ENCODE results near the gene KCNMA1. TPM values are rescaled to one million over a fixed set of nuclear protein-coding genes. Genes with fewer than 3 reads are reported as not detected.

The KCNMA1 gene
- total RNA-seq, 1 donor from 2014 or later = 0.51 TPM

- no peak for DNase-seq (ENCODE audit: low read depth in 2 of 2)
Measured at GRCh38 chr10:77510695-77511094, 126.9 kb downstream of the KCNMA1 start.

DNA sequence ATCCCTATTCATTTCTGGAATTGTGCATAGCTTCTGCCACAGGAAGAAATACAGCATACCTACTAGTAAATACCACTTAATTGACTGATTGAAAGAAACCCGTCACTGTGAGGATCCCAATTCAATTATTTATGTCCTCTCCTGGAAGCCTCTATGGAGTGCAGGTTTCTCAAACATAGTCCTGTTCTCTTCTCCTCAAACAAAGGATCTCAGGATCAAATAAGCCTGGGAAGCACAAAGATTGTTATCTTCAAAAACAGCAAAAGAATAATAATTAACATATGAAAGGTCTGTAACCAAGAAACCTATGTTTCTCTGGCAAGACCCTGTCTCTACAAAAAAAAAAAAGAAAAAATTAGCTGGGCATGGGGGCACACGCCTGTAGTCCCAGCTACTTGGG lies 127.3 kb downstream of the KCNMA1 start:
- DNase-seq (ENCODE audit: low read depth in 2 of 2) = no peak

DNA sequence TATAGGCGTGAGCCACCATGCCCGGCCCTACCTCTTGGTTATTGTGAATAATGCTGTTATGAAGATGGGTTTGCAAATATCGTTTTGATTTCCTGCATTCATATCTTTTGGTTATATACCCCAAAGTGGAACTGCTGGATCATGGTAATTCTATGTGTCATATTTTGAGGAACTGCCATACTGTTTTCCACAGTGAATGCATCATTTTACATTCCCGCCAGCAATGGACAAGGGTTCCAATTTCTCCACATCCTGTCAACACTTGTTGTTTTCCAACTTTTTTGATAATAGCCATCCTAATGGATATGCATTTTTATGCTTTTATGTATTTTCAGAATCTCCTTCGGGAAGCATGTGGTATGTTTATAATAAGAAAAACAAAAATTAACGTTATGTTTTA lies 128.2 kb downstream of the KCNMA1 start:
- no peak for DNase-seq (ENCODE audit: low read depth in 2 of 2)

DNA sequence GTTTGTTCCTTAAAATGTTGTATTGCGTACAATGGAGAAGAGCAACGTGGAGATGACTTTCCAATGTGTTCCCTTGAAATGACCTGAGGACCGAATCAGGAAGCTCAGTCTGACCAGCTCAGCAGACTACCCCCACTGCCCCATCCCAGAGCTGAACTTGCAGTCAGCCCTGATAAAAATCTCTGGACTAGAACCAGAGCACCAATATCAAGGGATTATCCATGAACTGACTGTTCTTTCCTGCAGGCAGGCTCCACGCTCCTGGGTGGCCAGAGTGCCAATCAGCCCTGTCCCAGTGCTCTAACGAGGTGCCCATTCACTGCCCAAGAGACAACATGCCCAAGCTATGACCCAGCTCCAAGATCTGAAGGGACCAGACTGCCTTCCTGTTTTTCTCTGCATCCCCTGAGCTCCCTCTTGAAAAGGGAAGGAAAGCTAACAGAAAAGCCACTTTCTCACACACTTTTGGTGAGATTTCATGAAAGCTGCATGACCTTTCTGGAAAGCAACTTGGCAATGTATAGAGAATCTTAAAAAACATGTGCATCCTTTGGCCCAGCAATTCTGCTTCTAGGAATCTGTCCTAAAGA lies 130.2 kb downstream of the KCNMA1 start:
- DNase-seq (ENCODE audit: low read depth in 2 of 2) = no peak

- no peak for DNase-seq (ENCODE audit: low read depth in 2 of 2)
Measured at GRCh38 chr10:77506517-77507200, 130.9 kb downstream of the KCNMA1 start.

DNA sequence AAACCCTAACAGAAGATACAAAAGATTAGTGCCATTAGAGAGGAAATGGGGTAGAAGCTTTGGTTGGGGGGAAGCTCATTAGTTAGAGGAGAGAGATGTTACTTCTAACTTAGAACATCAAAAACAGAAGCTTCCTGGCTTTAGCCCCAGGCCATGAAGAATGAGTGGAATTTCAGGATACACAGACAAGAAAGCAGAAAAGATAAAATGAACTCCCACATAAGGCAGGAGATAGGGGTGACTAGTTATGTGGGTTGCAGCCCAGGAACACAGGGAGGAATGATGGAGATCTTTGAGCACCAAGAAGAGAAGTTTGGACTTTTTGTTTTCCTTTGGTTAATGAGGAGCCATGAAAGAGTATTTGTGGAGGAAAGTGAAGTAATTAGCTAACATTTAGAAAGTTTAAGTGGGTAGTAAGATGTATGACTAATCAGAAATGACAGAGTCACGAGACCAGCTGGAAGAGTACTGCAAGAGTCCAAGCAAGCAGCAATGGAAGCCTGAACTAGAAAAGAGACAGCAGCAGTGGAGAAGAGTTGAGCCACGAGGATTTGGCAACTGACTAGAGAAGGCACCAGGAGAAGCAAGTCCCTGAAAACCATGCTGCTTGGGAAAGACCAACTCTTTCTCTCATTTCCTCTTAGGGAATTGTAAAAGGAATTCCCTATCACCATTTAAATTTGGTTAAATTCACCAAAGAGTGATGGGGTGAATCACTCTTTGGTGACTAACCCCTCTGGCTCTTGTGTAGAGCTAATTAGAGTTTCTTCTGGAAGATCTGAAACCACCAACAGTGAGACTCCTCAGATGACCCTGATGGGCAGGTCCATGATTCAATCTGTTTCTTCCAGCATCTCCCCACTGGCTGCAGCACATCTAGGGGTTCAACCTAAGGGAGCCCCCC lies 131.9 kb downstream of the KCNMA1 start:
- no peak for DNase-seq (ENCODE audit: low read depth in 2 of 2)

- no peak for DNase-seq (ENCODE audit: low read depth in 2 of 2)
Measured at GRCh38 chr10:77504873-77505257, 132.7 kb downstream of the KCNMA1 start.

- no peak for DNase-seq (ENCODE audit: low read depth in 2 of 2)
Measured at GRCh38 chr10:77504196-77504872, 133.3 kb downstream of the KCNMA1 start.

DNA sequence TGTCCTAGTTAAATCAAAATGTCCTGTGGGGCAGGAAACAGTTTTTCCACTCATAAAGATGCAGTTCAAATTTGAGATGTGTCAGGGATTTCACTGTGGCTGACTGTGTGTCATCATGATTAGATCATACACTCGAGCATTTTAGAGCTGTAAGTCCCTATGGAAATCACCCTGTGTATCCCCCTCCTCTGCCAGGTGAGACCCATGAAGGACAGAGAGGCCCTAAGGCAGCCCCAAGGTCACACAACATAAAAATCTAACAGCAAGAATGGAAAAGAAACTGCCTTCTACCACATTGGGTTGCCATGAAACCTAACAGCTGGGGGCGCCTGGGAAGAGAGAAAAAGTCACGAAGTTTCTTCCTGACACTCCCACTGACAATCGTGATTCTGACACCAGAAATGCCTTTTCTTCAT lies 135.8 kb downstream of the KCNMA1 start:
- no peak for DNase-seq (ENCODE audit: low read depth in 2 of 2)

DNA sequence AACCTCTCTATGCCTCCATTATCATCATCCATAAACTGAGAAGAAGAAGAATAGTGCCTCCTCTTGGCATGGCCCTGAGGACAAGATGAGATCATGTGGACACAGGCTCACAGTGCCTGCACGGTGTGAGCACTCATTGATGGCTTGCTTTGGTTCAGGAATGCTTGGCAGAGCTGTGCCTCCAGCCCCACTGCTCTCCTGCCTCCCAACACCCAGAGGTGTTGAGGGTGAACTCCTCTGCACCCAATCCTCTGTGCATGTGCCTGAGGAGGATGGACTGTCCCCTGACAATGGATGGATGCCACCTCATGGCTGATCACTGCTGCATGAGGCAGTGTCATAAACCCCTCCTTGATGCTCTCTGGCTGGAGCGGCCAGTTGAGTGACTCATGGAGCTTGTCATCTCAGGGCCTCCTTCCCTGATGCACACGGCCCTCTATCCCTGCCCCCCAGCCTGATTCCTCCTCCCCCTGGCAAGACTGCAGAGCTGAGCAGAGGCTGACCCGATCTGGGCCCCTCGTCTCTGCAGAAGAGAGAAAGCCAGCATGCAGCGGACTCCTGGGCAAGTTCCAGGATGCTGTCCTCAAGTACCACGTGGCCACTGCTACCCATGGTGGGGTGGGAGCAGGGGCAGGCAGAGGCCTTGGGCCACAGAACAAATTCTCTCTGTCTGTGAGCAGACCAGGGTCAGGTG lies 136.3 kb downstream of the KCNMA1 start:
- peak in 1 of 2 donors; percentile 8 for DNase-seq (ENCODE audit: low read depth in 2 of 2)

- no peak for DNase-seq (ENCODE audit: low read depth in 2 of 2)
Measured at GRCh38 chr10:77500754-77501151, 136.9 kb downstream of the KCNMA1 start.

DNA sequence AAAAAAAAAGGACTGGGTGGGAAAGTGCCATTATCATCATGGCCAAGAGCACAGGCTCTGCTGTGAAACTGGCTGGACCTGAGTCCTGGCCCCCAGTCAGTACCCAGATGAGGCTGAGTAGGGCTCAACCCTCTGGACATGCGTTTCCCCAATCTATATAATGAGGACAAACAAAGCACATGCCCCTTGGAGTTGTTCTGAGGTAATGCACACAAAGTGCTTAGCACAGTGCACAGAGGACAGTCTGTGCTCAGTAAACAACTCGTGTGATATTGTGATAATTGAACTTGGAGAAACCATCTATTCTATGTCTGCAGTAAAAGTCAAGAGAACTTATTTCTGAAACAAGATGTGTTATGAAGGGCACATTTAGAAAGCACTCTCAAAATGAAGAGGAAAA lies 138.8 kb downstream of the KCNMA1 start:
- DNase-seq (ENCODE audit: low read depth in 2 of 2) = no peak

GRCh38 chr10:77498210-77498609 lies 139.4 kb downstream of the KCNMA1 start:
- no peak for DNase-seq (ENCODE audit: low read depth in 2 of 2)

DNA sequence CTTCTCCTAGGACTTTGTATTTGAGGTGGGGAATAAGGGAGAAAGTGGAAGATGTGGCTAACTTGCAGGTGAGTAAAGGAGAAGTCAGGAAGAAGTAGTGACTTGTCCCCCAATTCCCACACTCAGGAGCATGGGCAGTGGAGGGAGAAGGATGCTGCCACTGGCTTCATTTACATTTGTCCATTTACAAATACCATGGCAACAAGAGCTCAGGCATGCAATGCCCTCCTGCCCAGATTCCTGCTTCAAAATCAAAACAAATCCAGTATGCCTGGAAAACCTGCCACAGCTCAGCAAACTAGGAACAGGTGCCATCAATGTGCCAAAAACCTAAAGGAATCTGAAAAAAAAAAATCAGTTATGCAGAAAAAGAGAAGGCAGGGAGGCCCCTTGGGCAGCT lies 139.9 kb downstream of the KCNMA1 start:
- DNase-seq (ENCODE audit: low read depth in 2 of 2) = no peak

DNA sequence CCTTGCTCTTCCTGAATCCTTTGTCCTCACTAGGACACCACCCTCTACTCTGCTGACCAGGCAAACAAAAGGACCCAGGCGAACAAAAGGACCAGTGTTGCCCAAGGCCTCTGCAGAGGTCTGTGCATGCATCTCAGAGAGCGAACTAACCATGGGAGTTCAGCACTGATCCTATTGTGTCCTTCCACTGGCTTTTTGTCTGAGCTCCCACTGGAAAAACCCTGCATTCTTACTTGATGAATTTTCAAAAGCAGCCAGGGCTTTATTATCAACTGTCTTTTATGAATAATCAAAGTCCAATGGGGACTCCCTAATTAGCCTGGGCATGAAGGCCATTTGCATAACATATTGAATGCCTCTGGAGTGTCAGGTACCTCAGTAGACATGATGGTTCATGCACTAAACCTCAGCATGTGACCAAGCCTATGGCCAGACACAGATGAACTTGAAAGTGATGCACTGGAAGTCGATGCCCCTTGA lies 140.6 kb downstream of the KCNMA1 start:
- DNase-seq (ENCODE audit: low read depth in 2 of 2) = no peak

DNA sequence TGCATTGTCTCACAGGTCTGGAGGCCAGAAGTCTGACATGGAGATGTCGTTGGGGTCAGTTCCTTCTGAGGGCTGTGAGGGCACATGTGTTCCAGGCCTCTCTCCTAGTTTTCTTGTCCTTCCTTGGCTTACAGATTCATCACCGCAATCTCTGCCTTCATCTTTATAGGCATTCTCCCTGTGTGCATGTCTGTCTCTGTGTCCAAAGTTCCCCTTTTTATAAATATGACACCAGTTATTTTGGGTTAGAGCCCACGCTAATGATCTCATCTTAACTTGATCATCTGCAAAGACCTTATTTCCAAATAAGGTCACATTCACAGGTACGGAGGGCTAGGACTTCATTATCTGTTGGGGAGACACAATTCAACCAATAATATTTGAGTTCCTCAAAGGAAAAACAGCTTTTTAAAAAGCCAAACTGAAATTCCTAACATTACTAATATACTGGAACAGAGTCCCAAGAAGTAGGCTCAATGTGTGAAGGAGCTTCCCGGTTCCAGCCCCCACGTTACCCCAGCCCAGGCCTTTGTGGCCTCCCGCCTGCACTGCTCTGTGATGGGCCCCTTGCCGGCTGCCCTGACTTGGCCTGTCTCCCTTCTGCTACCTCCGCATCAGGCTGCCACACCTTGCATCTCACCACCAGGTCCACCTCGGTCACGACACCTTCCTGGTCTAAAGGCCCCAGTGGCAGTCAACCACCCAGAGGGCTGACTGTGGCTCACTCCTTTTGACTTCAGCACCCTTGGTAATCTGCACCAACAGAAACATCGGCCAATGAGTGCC lies 142.7 kb downstream of the KCNMA1 start:
- DNase-seq (ENCODE audit: low read depth in 2 of 2) = no peak

DNA sequence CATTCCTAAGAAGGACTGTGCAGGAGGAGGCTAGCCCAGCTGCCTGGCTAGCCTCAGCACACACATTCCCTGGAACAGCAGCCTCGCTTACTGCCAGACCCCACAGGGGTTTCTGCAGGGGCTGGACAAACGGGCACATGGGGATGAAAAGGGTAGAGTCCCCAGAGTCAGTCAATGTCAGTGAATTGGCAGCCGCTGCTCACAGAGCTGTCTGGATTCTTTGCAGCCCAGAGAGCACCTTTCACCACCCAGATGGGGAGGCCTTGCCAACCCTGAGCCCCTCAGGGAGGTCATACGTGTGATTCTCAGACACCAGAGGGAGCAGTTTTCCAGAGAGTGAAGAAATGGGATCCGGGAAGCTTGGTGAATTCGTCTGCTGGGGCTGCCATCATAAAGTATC lies 143.3 kb downstream of the KCNMA1 start:
- peak in 1 of 2 donors; percentile 15 for DNase-seq (ENCODE audit: low read depth in 2 of 2)

- no peak for DNase-seq (ENCODE audit: low read depth in 2 of 2)
Measured at GRCh38 chr10:77493851-77494261, 143.8 kb downstream of the KCNMA1 start.

DNA sequence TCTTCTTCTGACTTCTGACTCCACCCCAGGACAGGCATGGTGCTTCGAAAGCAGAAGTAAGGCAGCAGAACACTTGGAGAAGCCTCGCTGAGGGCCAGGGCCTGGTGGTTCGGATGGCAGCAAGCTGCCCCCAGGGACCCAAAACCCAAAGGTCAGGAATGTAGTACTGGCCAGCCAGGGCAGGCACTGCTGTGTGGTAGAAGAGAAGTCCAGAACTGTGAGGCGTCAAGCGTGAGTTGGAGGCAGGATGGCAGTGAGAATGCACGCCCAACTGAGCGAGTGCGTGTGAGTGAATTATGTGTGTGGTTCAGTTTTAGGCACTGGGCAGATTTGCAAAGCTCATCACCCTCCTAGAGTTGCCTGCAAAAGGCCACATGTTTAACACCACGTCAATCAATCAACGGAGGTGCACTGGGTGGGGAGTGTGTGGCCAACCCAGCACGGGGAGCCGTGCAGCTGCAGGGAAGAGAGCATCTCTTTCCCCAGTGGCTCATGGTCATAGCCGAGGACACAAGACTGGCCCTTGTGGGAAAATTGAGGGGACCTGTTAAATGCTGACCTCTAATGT lies 144.3 kb downstream of the KCNMA1 start:
- no peak for DNase-seq (ENCODE audit: low read depth in 2 of 2)

All from dermis microvascular lymphatic vessel endothelial cell (primary cell).